IPS-15b (cell line): ENCODE data around the gene NFIL3.
"Not testable (repeated sequence)": the region's sequence is repeated elsewhere in the genome, so short reads cannot be mapped to it uniquely, and the experiment has no call there.

Experiments used
- H3K27me3 ChIP-seq: one replicate; pipeline ENCODE4 v1.6.1; 2013; ENCODE audit warnings: low read length; ENCODE audit not compliant: control insufficient read depth, insufficient read depth
- H3K36me3 ChIP-seq: one replicate; pipeline ENCODE4 v1.6.1; 2013; ENCODE audit warnings: low read length; ENCODE audit not compliant: control insufficient read depth, insufficient read depth
- H3K4me1 ChIP-seq: one replicate; pipeline ENCODE4 v1.6.1; 2013; ENCODE audit warnings: mild to moderate bottlenecking, low read length; ENCODE audit not compliant: control insufficient read depth, insufficient read depth
- H3K4me3 ChIP-seq: one replicate; pipeline ENCODE4 v1.5.1; 2013; ENCODE audit warnings: low read depth, low read length
- H3K9ac ChIP-seq: one replicate; pipeline ENCODE4 v1.6.1; 2013; ENCODE audit warnings: low read depth, mild to moderate bottlenecking, low read length
- H3K9me3 ChIP-seq: one replicate; pipeline ENCODE4 v1.6.1; 2013; ENCODE audit warnings: mild to moderate bottlenecking, low read length; ENCODE audit not compliant: control insufficient read depth, insufficient read depth

The NFIL3 gene

DNA sequence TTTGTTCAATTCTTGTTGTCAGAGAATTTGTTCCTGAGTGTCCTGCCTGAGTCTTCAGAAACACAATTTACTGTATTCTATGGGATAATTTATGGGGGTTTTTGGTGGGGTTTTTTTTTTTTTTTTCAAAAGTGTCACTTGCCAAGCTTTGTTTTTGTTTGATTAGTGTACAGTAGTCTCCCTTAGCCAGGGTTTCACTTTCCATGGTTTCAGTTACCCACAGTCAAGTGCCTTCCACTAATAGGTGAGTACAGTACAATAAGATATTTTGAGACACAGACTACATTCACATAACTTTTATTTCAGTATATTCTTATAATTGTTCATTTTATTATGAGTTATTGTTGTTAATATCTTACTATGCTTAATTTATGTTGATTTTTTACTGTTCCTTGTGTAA lies 36.9 kb downstream of the NFIL3 start:
- H3K4me1 ChIP-seq: no peaks in the 10 kb centered on the region
- H3K9me3 ChIP-seq: no peaks in the 10 kb centered on the region
- no peaks in the 10 kb centered on the region for H3K36me3 ChIP-seq
- no peak overlapping the region for H3K9ac ChIP-seq
- no peak overlapping the region for H3K4me3 ChIP-seq
- no peaks in the 10 kb centered on the region for H3K27me3 ChIP-seq

DNA sequence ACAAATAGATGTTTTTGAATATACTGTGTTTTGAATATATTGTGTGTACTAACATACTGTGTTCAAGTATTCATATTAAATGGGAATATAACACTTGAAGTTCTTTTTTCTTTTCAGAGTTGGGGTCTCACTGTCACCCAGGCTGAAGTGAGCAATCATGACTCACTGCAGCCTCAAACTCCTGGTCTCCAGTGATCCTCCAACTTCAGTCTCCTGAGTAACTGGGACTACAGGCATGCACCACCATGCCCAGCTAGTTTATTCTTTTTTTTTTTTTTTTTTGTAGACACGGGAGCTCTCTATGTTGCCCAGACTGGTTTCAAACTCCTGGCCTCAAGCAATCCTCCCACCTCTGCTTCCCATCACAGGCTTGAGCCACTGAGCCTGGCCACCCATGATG lies 38.7 kb downstream of the NFIL3 start:
- Histone ChIP-seq H3K36me3 (no peaks in the 10 kb centered on the region), H3K4me3 (no peak overlapping the region), H3K4me1 (no peaks in the 10 kb centered on the region), H3K27me3 (no peaks in the 10 kb centered on the region), H3K9ac (no peak overlapping the region), H3K9me3 (no peaks in the 10 kb centered on the region)

DNA sequence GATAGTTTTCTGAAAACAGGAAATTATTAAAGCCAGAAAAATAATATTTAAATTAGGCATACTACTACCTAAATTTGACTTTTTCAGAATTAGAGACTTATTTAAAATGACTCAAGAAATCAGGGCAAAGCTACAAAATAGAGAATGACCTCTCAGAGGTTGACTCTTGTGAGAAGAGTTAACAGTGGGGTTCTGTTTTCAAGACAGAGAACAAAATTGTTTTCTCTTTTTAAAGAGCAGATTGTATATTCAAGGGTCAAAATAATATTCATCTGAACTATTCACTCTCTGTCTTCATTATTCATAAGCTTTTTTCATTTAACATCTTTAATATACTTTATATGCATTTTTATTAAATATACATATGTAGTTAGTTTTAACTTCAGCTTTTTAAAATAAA lies 40.1 kb downstream of the NFIL3 start:
- no peaks in the 10 kb centered on the region for H3K27me3 ChIP-seq
- no peaks in the 10 kb centered on the region for H3K4me1 ChIP-seq
- no peak overlapping the region for H3K9ac ChIP-seq
- H3K36me3 ChIP-seq: no peaks in the 10 kb centered on the region
- no peaks in the 10 kb centered on the region for H3K9me3 ChIP-seq
- no peak overlapping the region for H3K4me3 ChIP-seq

DNA sequence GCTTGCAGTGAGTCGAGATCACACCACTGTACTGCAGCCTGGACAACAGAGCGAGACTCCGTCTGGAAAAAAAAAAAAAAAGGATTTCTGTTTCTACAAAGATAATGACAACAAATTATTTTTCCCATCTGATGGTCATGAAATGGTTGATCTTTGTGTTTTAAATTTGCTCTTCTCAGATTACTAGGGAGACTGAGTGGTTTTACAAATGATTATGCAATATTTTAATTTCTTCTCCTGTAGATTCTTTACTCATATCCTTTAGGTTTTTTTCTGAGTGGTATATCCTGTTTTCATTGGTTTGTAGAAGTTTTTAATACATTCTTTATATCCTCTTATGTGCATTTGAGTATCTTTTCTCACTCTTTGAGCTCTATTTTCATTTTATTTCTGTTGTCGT lies 41.3 kb downstream of the NFIL3 start:
- no peaks in the 10 kb centered on the region for H3K4me1 ChIP-seq
- no peaks in the 10 kb centered on the region for H3K36me3 ChIP-seq
- no peak overlapping the region for H3K9ac ChIP-seq
- H3K9me3 ChIP-seq: no peaks in the 10 kb centered on the region
- no peak overlapping the region for H3K4me3 ChIP-seq
- H3K27me3 ChIP-seq: no peaks in the 10 kb centered on the region

DNA sequence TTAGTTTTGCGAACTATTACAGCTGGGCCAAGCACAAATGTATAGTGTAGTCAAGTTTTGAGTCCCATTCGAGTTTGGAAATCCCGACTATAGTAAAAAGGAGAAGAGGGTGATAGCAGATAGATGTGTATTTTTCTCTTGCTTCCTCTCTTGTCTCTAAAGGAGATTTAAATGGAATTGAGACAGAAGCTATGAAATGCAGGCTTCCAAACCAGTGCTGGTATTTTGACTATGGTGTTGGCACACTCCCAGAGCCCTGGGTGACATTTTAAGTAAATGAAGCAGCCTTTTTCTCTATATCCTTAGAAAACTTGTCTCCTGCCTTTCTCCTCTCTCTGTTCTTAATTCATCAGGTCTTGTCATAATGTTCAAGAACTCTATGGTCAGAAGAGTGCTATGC lies 44.2 kb downstream of the NFIL3 start:
- Histone ChIP-seq H3K4me3 (no peak overlapping the region), H3K27me3 (no peaks in the 10 kb centered on the region), H3K4me1 (no peaks in the 10 kb centered on the region), H3K9me3 (no peaks in the 10 kb centered on the region), H3K9ac (no peak overlapping the region), H3K36me3 (no peaks in the 10 kb centered on the region)

DNA sequence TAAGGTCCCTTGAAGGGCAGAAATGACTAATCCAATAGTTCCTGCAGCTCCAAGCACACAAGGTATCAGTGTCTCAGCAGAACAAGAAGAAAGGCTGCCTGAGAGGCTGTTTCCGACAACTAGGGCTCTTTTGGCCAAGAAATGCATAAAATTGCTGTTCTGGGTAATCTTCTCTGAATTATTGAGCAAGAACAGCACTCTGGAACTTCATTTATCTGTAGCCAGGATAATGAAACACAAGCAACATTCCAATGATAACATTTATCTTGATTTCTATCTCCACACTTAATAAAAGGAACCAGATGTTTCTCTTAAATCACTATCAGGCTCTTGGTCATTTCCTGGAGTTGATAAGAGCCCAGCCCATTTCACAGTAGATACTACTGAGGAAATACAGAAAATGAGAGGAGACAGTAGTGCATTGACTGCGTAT lies 44.9 kb downstream of the NFIL3 start:
- H3K9ac ChIP-seq: no peak overlapping the region
- no peaks in the 10 kb centered on the region for H3K27me3 ChIP-seq

DNA sequence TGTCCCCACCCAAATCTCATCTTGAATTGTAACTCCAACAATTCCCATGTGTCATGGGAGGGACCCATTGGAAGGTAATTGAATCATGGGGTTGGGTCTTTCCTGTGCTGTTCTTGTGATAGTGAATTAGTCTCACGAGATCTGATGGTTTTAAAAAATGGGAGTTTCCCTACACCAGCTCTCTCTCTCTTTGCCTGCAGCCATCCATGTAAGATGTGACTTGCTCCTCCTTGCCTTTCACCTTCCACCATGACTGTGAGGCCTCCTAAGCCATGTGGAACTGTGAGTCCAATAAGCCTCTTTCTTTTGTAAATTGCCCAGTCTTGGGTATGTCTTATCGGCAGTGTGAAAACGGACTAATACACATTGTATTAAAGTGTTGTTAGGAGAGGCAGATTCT lies 45.6 kb downstream of the NFIL3 start:
- not testable (repeated sequence) for H3K9ac ChIP-seq, H3K9me3 ChIP-seq, H3K36me3 ChIP-seq, H3K4me1 ChIP-seq, H3K4me3 ChIP-seq, H3K27me3 ChIP-seq

More for the DNA sequence above, 44.9 kb downstream of the NFIL3 start:
- Histone ChIP-seq H3K9me3 (no peaks in the 10 kb centered on the region), H3K4me3 (no peak overlapping the region), H3K36me3 (no peaks in the 10 kb centered on the region), H3K4me1 (no peaks in the 10 kb centered on the region)

DNA sequence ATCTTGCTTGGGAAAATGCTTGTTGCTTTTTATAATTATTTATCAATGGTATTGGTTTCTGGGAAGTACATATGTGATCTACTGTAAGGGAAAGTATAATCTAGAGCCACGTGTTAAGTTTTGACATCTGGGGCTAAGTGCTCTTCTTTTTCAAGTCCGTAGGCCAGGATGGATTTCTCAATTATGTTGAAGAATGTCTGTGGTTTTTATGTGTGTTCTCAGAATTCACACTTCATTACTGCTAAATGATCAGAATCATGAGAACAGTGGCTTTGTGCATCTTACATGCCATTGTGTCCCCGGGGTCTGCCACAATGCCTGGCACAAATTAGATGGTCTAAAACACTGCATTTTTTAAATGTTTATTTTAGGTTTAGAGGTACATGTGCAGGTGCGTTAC lies 47.4 kb downstream of the NFIL3 start:
- Histone ChIP-seq H3K9me3 (no peaks in the 10 kb centered on the region), H3K27me3 (no peaks in the 10 kb centered on the region), H3K4me3 (no peak overlapping the region), H3K36me3 (no peaks in the 10 kb centered on the region), H3K4me1 (no peaks in the 10 kb centered on the region), H3K9ac (no peak overlapping the region)

DNA sequence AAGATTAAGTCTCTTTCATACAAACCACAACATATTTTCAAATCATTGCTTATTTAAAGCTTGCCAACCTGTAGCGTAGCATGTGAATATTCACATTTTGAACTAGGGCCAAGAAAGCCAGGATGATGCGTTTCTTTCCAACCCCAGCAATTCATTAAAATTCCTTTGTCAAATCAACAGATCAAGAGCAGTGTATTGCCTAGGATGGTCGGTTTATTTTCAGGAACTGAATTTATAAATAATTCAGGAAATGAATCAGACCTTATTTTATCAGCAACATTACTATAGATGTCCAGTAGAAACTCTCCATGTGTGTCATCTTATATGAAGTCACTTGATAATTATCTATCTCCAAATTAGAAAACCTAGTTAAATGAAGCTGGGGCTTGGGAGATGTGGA lies 48.7 kb downstream of the NFIL3 start:
- no peak overlapping the region for H3K9ac ChIP-seq
- H3K9me3 ChIP-seq: no peaks in the 10 kb centered on the region
- H3K36me3 ChIP-seq: no peaks in the 10 kb centered on the region
- H3K4me3 ChIP-seq: no peak overlapping the region
- no peaks in the 10 kb centered on the region for H3K27me3 ChIP-seq
- no peaks in the 10 kb centered on the region for H3K4me1 ChIP-seq

DNA sequence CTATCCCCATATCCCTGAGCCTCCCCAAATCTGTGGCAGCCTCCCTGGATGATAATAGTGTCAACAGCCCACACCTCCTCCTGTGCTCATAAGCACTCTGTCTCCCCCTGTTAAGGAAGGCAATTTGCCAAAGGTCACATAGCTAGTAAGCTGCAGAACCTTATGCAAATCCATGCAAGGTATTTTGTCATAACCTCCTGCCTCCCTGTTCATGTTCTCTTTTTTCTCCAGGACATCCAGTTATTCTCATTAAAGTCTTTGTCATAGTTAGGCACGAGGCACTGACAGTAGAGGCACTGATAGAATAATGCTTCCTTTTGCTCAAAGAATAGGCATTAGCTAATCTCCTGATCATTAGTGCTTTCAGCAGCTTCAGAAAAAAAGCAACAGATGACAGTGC lies 51.7 kb downstream of the NFIL3 start:
- no peaks in the 10 kb centered on the region for H3K36me3 ChIP-seq
- no peak overlapping the region for H3K4me3 ChIP-seq
- no peaks in the 10 kb centered on the region for H3K27me3 ChIP-seq
- H3K4me1 ChIP-seq: no peaks in the 10 kb centered on the region
- H3K9me3 ChIP-seq: no peaks in the 10 kb centered on the region
- H3K9ac ChIP-seq: no peak overlapping the region

DNA sequence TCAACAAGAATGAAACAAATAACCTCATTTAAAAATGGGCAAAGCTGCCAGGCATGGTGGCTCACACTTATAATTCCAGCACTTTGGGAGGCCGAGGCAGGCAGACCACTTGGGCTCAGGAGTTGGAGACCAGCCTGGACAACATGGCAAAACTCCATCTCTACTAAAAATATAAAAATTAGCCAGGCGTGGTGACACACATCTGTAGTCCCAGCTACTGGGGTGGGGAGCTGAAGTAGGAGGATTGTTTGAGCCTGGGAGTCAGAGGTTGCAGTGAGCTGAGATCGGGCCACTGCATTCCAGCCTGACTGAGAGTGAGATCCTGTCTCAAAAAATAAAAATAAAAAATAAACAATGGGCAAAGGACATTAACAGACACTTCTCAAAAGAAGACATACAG lies 53.6 kb downstream of the NFIL3 start:
- not testable (repeated sequence) for H3K9me3 ChIP-seq, H3K4me3 ChIP-seq, H3K36me3 ChIP-seq, H3K9ac ChIP-seq, H3K27me3 ChIP-seq, H3K4me1 ChIP-seq

DNA sequence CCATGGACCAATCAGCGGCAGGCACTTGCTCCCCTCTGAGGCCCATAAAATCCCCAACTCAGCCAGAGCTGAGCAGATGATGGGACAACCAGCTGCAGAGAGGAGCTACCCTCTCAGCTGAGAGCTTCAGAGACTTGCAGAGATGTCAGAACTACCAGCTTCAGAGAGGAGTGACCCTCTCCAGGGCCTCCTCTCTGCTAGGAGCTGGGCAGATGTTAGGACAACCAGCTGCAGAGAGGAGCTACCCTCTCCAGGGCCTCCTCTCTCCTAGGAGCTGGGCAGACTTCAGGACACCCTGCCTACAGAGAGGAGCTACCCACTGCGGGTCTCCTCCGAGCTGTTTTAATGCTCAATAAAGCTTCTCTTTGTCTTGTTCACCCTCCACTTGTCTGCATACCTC lies 58.9 kb downstream of the NFIL3 start:
- Histone ChIP-seq H3K27me3 (no peaks in the 10 kb centered on the region), H3K4me1 (peaks cover 9% of the 10 kb centered on the region), H3K9ac (no peak overlapping the region), H3K36me3 (no peaks in the 10 kb centered on the region), H3K4me3 (no peak overlapping the region), H3K9me3 (no peaks in the 10 kb centered on the region)

DNA sequence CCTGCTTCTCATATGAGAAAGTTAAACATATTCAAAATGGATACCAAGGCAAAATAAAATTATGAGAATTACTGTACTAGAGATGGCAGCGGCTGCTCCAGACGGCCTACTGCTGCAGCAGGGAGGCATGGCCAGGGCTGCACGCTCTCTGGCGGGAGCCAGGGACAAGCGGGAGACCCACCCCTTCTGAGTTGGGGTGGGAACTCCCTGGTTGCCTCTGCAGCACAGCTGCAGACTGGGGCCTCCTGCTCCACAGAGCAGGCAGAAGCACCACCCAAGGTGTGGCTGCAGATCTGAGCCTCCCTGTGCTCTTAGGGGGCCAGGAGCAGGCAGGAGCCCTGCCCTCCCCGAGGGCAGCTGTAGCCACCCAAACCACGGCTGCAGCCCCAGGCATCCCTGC lies 59.6 kb downstream of the NFIL3 start:
- no peaks in the 10 kb centered on the region for H3K36me3 ChIP-seq
- no peak overlapping the region for H3K9ac ChIP-seq
- H3K4me3 ChIP-seq: no peak overlapping the region
- no peaks in the 10 kb centered on the region for H3K9me3 ChIP-seq
- peaks cover 9% of the 10 kb centered on the region for H3K4me1 ChIP-seq
- H3K27me3 ChIP-seq: no peaks in the 10 kb centered on the region
